Immature natural killer cell (primary cell): Measurements from ENCODE around the gene NLRP7. TPM values are rescaled to one million over a fixed set of nuclear protein-coding genes. Genes with fewer than 3 reads are reported as not detected.
A peak's percentile ranks its signal among the peaks of the same experiment; 100 is the strongest.
"Not testable (repeated sequence)": the region's sequence is repeated elsewhere in the genome, so short reads cannot be mapped to it uniquely, and the experiment has no call there.

Experiments
- DNase-seq, 3 donors: peaks; one replicate each; pipeline ENCODE4 v3.0.0; 2022; ENCODE audit warnings: mixed read lengths in 1 of 3
- H3K27ac Mint-ChIP-seq, 6 donors: one replicate each; pipeline ENCODE4 v1.8.0; 2020; ENCODE audit warnings: mixed read lengths in 6 of 6, mild to moderate bottlenecking in 5 of 6, inconsistent platforms in 4 of 6, moderate library complexity in 3 of 6
- H3K27me3 Mint-ChIP-seq, 3 donors: one replicate each; pipeline ENCODE4 v1.8.0; 2020 to 2021; ENCODE audit warnings: low read depth in 3 of 3, mild to moderate bottlenecking in 3 of 3, mixed read lengths in 3 of 3, moderate library complexity in 3 of 3, inconsistent platforms in 1 of 3
- H3K36me3 Mint-ChIP-seq, 3 donors: one replicate each; pipeline ENCODE4 v1.8.0; 2020; ENCODE audit warnings: mixed read lengths in 3 of 3, inconsistent platforms in 2 of 3, mild to moderate bottlenecking in 2 of 3
- H3K4me1 Mint-ChIP-seq, 2 donors: one replicate each; pipeline ENCODE4 v1.8.0; 2020; ENCODE audit warnings: inconsistent platforms in 2 of 2, mild to moderate bottlenecking in 2 of 2, mixed read lengths in 2 of 2, moderate library complexity in 1 of 2
- H3K4me3 Mint-ChIP-seq, 5 donors: one replicate each; pipeline ENCODE4 v1.8.0; 2020; ENCODE audit warnings: mild to moderate bottlenecking in 5 of 5, mixed read lengths in 5 of 5, inconsistent platforms in 3 of 5, moderate library complexity in 3 of 5
- H3K9me3 Mint-ChIP-seq, 6 donors: one replicate each; pipeline ENCODE4 v1.8.0; 2020; ENCODE audit warnings: mild to moderate bottlenecking in 6 of 6, mixed read lengths in 6 of 6, inconsistent platforms in 4 of 6, moderate library complexity in 3 of 6
- polyA plus RNA-seq, 3 donors: library from polyadenylated mRNA; unstranded; fragments of 300-500 nt; fragmentation: Illumina TruSeq; gene quantifications; one replicate each; pipeline ENCODE4 v1.2.3, GENCODE V29; 2021

NLRP7 gene
- polyA plus RNA-seq, 3 donors from 2014 or later: 0.27 to 2.0 TPM; not detected in 1

GRCh38 chr19:54905803-54906511 is 41.4 kb downstream of the NLRP7 start, which contains the start of gene NCR1:
Gene NCR1 (plus strand): TSS chr19:54906148. CDS start chr19:54906188, 40 bp downstream.
- peaks cover 63 to 71% of the 10 kb centered on the region in 2 donors for H3K4me1 Mint-ChIP-seq
- H3K4me3 Mint-ChIP-seq: peak within 1 kb of the TSS; percentile 97 to 99 (median 98)
- H3K9me3 Mint-ChIP-seq: no peaks in the 10 kb centered on the region
- DNase-seq: peak; percentile 91 to 92 (median 92)
- H3K27ac Mint-ChIP-seq: peak within 1 kb of the TSS; percentile 93 to 100 (median 99)
- H3K36me3 Mint-ChIP-seq: peaks cover 11 to 13% (median 11%) of the 10 kb centered on the region in 3 donors
- H3K27me3 Mint-ChIP-seq: peaks cover 12 to 27% (median 17%) of the 10 kb centered on the region in 3 donors

- Mint-ChIP-seq H3K4me3 (peak overlapping the region; percentile 97 to 99 (median 98)), H3K9me3 (no peaks in the 10 kb centered on the region), H3K36me3 (peaks cover 6 to 8% (median 6%) of the 10 kb centered on the region in 3 donors), H3K4me1 (peaks cover 57 to 70% of the 10 kb centered on the region in 2 donors), H3K27ac (peak overlapping the region; percentile 93 to 100 (median 99)), H3K27me3 (peaks cover 12 to 27% (median 17%) of the 10 kb centered on the region in 3 donors)
- no peak for DNase-seq
Measured at GRCh38 chr19:54905421-54905802, 41.9 kb downstream of the NLRP7 start.

- H3K9me3 Mint-ChIP-seq, H3K36me3 Mint-ChIP-seq: not testable (repeated sequence)
- H3K27me3 Mint-ChIP-seq: peaks cover 14 to 28% (median 17%) of the 10 kb centered on the region in 3 donors
- peak overlapping the region; percentile 93 to 100 (median 99) for H3K27ac Mint-ChIP-seq
- peak; percentile 69 to 71 (median 70) for DNase-seq
- H3K4me3 Mint-ChIP-seq: peak overlapping the region; percentile 97 to 99 (median 98)
- peaks cover 62 to 75% of the 10 kb centered on the region in 2 donors for H3K4me1 Mint-ChIP-seq
Measured at GRCh38 chr19:54904261-54904660, 43.1 kb downstream of the NLRP7 start.

- H3K9me3 Mint-ChIP-seq: no peaks in the 10 kb centered on the region
- no peak overlapping the region for H3K4me3 Mint-ChIP-seq
- no peak for DNase-seq
- H3K27me3 Mint-ChIP-seq: peaks cover 14 to 28% (median 17%) of the 10 kb centered on the region in 3 donors
- H3K27ac Mint-ChIP-seq: peak overlapping the region in 2 of 6 donors; percentile 93 to 100
- no peaks in the 10 kb centered on the region for H3K36me3 Mint-ChIP-seq
- H3K4me1 Mint-ChIP-seq: peaks cover 58 to 69% of the 10 kb centered on the region in 2 donors
Measured at GRCh38 chr19:54903303-54903702, 44.0 kb downstream of the NLRP7 start.

- H3K9me3 Mint-ChIP-seq: no peaks in the 10 kb centered on the region
- H3K4me3 Mint-ChIP-seq: peak overlapping the region in 1 of 5 donors; percentile 40
- H3K36me3 Mint-ChIP-seq: no peaks in the 10 kb centered on the region
- H3K4me1 Mint-ChIP-seq: peaks cover 51 to 67% of the 10 kb centered on the region in 2 donors
- no peak for DNase-seq
- H3K27ac Mint-ChIP-seq: peak overlapping the region; percentile 51 to 77 (median 68)
- peaks cover 16 to 25% (median 17%) of the 10 kb centered on the region in 3 donors for H3K27me3 Mint-ChIP-seq
Measured at GRCh38 chr19:54902061-54902460, 45.3 kb downstream of the NLRP7 start.

- peaks cover 12 to 18% (median 12%) of the 10 kb centered on the region in 3 donors for H3K27me3 Mint-ChIP-seq
- not testable (repeated sequence) for H3K9me3 Mint-ChIP-seq, DNase-seq, H3K36me3 Mint-ChIP-seq, H3K4me3 Mint-ChIP-seq
- H3K4me1 Mint-ChIP-seq: peaks cover 47 to 70% of the 10 kb centered on the region in 2 donors
- H3K27ac Mint-ChIP-seq: peak overlapping the region; percentile 53 to 87 (median 79)
Measured at GRCh38 chr19:54901153-54901552, 46.2 kb downstream of the NLRP7 start.

GRCh38 chr19:54899646-54900045 is 47.7 kb downstream of the NLRP7 start:
- H3K4me1 Mint-ChIP-seq: peaks cover 32 to 63% of the 10 kb centered on the region in 2 donors
- not testable (repeated sequence) for H3K9me3 Mint-ChIP-seq, H3K4me3 Mint-ChIP-seq, DNase-seq, H3K36me3 Mint-ChIP-seq
- peak overlapping the region in 3 of 6 donors; percentile 51 to 64 (median 51) for H3K27ac Mint-ChIP-seq
- H3K27me3 Mint-ChIP-seq: peaks cover 3 to 10% (median 7%) of the 10 kb centered on the region in 3 donors

GRCh38 chr19:54898685-54899084 is 48.6 kb downstream of the NLRP7 start:
- H3K4me3 Mint-ChIP-seq, H3K27me3 Mint-ChIP-seq, H3K9me3 Mint-ChIP-seq, DNase-seq, H3K36me3 Mint-ChIP-seq: not testable (repeated sequence)
- Mint-ChIP-seq H3K27ac (peak overlapping the region in 2 of 6 donors; percentile 7 to 21), H3K4me1 (peaks cover 23 to 53% of the 10 kb centered on the region in 2 donors)

- Mint-ChIP-seq H3K4me1 (peaks cover 7 to 34% of the 10 kb centered on the region in 2 donors), H3K4me3 (no peak overlapping the region), H3K36me3 (peaks cover 0 to 3% (median 0%) of the 10 kb centered on the region in 3 donors), H3K9me3 (no peaks in the 10 kb centered on the region), H3K27ac (peak overlapping the region in 1 of 6 donors; percentile 7), H3K27me3 (peaks cover 2 to 7% (median 4%) of the 10 kb centered on the region in 3 donors)
- DNase-seq: no peak
Measured at GRCh38 chr19:54896036-54896435, 51.3 kb downstream of the NLRP7 start.

GRCh38 chr19:54894106-54894505 is 53.2 kb downstream of the NLRP7 start:
- not testable (repeated sequence) for H3K36me3 Mint-ChIP-seq, H3K27me3 Mint-ChIP-seq, H3K4me3 Mint-ChIP-seq, DNase-seq, H3K9me3 Mint-ChIP-seq, H3K27ac Mint-ChIP-seq
- peaks cover 0 to 20% of the 10 kb centered on the region in 2 donors for H3K4me1 Mint-ChIP-seq

- DNase-seq: no peak
- H3K9me3 Mint-ChIP-seq: no peaks in the 10 kb centered on the region
- peaks cover 0 to 3% (median 0%) of the 10 kb centered on the region in 3 donors for H3K36me3 Mint-ChIP-seq
- peaks cover 2 to 5% (median 5%) of the 10 kb centered on the region in 3 donors for H3K27me3 Mint-ChIP-seq
- no peak overlapping the region for H3K27ac Mint-ChIP-seq
- H3K4me1 Mint-ChIP-seq: peaks cover 0 to 20% of the 10 kb centered on the region in 2 donors
- H3K4me3 Mint-ChIP-seq: no peak overlapping the region
Measured at GRCh38 chr19:54893406-54893805, 53.9 kb downstream of the NLRP7 start.

- Mint-ChIP-seq H3K36me3 (no peaks in the 10 kb centered on the region), H3K27ac (no peak overlapping the region), H3K9me3 (no peaks in the 10 kb centered on the region), H3K4me3 (no peak overlapping the region), H3K4me1 (no peaks in the 10 kb centered on the region), H3K27me3 (peaks cover 0 to 2% (median 2%) of the 10 kb centered on the region in 3 donors)
- DNase-seq: no peak
Measured at GRCh38 chr19:54889566-54889965, 57.8 kb downstream of the NLRP7 start.

GRCh38 chr19:54888239-54888638 is 59.1 kb downstream of the NLRP7 start:
- DNase-seq: no peak
- Mint-ChIP-seq H3K27ac (no peak overlapping the region), H3K27me3 (peaks cover 0 to 2% (median 2%) of the 10 kb centered on the region in 3 donors), H3K9me3 (no peaks in the 10 kb centered on the region), H3K36me3 (no peaks in the 10 kb centered on the region), H3K4me1 (peaks cover 3 to 5% of the 10 kb centered on the region in 2 donors), H3K4me3 (no peak overlapping the region)

- no peaks in the 10 kb centered on the region for H3K36me3 Mint-ChIP-seq
- H3K27me3 Mint-ChIP-seq: peaks cover 7 to 10% (median 7%) of the 10 kb centered on the region in 3 donors
- peak overlapping the region; percentile 80 to 89 (median 88) for H3K4me3 Mint-ChIP-seq
- H3K4me1 Mint-ChIP-seq: peaks cover 19 to 23% of the 10 kb centered on the region in 2 donors
- H3K9me3 Mint-ChIP-seq: no peaks in the 10 kb centered on the region
- no peak for DNase-seq
- H3K27ac Mint-ChIP-seq: peak overlapping the region; percentile 92 to 99 (median 95)
Measured at GRCh38 chr19:54883228-54883627, 64.1 kb downstream of the NLRP7 start.
